ENCODE measurements around the gene ZNF580. TPM values are rescaled to one million over a fixed set of nuclear protein-coding genes. Genes with fewer than 3 reads are reported as not detected.

The ZNF580 gene
- total and polyA plus RNA-seq, 10 of the 15 experiments (the other 5 are each of a cell fraction or from before 2014, with no cell fraction given), result 2.3 to 31.8 (median 10.0) TPM

- H3K4me1 ChIP-seq (ENCODE audit: control insufficient read depth, insufficient read depth, low read length), result no peaks in the 10 kb centered on the region
- H3K9me3 ChIP-seq (replicated peaks; ENCODE audit: control insufficient read depth, insufficient read depth, low read length), result no peaks in the 10 kb centered on the region
- H3K9ac ChIP-seq (ENCODE audit: control insufficient read depth, insufficient read depth, low read length), result no peak overlapping the region
- 97% methylated on average over 23 of the region's 31 CpGs for WGBS (ENCODE audit: insufficient coverage, insufficient replicate concordance, low lambda C conversion rate, missing lambda C conversion rate)
- POLR2A ChIA-PET, result no interaction called here
- SMC1A ChIA-PET (ENCODE audit: uncharacterized antibody, unreplicated experiment), result no interaction called here
- CTCF ChIA-PET, result no interaction called here
- no peak for DNase-seq (ENCODE audit: low read depth, low spot score)
- H3K27ac ChIP-seq (ENCODE audit: control insufficient read depth, insufficient read depth), result no peak overlapping the region
- TF ChIP-seq ZNF687 (IDR thresholded peaks at IDR 0.05) (no peak), POLR2A (IDR thresholded peaks at IDR 0.05; ENCODE audit: low read depth, low read length) (0 out of 2 replicates have a peak, but pooled peaks have one; percentile 41)
- no peak for FAIRE-seq
- no peak overlapping the region for H3K4me3 ChIP-seq
- no peaks in the 10 kb centered on the region for H3K27me3 ChIP-seq (replicated peaks in 1 of 2; ENCODE audit: control insufficient read depth in 2 of 2, insufficient read depth in 2 of 2, low read length in 1 of 2)
- no peak for ATAC-seq
- intact Hi-C loops (cut with micrococcal nuclease; ENCODE audit: unreplicated experiment), result no loop called here
- no peak overlapping the region for H3K4me2 ChIP-seq (ENCODE audit: control insufficient read depth, insufficient read depth)
- no TSS peak for BruUV-seq (replicated peaks)
- H4K20me1 ChIP-seq (ENCODE audit: control insufficient read depth, insufficient read depth), result peaks cover 3% of the 10 kb centered on the region; the same call in 1 of the 2 replicates
- no peaks in the 10 kb centered on the region; the same call in 1 of the 2 replicates for H3K79me2 ChIP-seq (ENCODE audit: control insufficient read depth, insufficient read depth, low read length)
- peaks cover 9 to 46% of the 10 kb centered on the region in 2 experiments; a peak in 3 of 4 replicates for H3K36me3 ChIP-seq (ENCODE audit: control insufficient read depth in 2 of 2, insufficient read depth in 2 of 2, low read length in 1 of 2)
- RAD21 ChIA-PET (ENCODE audit: unreplicated experiment), result no interaction called here
- no peak overlapping the region for H2AFZ ChIP-seq (ENCODE audit: control insufficient read depth, low read depth, low read length)
- in situ Hi-C loops (cut with MboI), result no loop called here
Observed at GRCh38 chr19:55691561-55692481, 51.0 kb downstream of the ZNF580 start.
